ENCODE data around the gene ZNF597.

The ZNF597 gene

DNA sequence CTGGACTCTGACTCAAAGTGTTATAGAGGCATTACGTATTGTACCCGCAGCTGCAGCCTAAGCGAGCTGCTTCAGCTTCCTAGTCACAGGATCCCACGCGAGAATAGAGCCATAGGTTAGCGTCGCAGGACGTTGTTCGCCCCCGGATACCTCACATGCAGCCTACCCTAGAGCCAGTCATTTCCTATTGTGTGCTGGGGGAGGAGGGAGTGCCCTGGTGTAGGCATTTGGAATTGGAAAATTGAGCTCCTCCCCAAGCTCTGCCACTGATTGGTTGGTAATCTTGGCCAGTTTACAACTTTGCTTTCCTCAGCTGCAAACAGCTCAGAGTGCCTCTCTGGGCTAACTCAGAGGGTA lies 706 bp upstream of the ZNF597 start:
- peak; percentile 16 to 37 for DNase-seq

DNA sequence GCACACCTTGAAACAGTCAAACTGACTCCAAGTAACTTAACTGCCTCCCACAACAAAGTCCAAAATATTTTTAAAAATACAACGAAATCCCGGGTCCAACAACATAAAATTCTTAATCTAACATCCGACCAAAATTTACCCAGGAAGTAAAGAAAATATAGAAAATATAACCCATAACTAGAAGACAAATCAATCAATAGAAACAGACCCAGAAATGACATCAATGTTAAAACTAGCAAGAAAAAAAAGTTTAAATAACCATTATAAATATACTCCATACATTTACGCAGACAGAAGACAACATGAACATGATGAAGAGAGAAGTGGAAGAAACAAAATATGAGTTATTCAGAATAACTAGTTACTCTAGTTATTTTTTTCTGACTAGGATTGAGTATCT lies 3.7 kb downstream of the ZNF597 start:
- no peak for DNase-seq

DNA sequence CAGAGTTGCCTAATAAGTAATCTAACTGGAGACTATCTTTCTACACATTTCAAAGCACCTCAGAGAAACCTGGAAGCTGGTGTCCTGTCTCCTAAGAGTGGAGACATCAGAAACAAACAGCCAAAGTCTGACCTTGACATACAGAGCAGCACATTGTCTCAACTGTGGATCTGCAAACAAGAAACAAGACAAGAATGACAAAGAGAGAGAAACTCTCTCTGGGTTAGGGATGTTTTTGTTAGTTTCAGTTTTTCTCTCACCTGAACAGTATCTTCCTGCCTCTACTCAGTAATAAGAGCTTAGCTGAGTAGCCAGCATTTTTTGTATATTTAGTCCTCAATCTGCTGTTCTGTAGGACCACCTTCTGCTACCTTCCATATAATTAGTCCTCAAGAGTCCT lies 8.9 kb downstream of the ZNF597 start:
- no peak for DNase-seq

DNA sequence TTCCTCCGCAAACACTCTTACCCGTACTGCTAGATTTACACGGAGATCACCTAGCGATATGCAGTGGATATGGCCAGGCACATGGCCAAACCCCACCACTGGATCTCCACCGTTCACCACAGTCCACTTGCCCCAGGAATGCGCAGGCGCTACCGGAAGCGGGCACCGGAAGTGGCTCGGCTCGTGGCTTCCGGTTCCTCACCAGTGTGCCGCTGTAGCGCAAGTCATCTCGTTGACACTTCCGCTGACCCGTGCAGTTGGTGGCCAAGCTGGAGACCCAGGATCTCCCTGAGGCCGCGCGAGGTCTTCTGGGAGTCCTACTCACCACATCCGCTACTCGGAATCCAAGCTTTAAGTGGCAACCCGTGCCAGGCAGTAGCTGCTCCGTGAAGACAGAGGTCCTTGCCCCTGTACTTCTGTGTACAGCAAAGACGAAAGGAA lies 11.5 kb downstream of the ZNF597 start:
- DNase-seq, result no peak

DNA sequence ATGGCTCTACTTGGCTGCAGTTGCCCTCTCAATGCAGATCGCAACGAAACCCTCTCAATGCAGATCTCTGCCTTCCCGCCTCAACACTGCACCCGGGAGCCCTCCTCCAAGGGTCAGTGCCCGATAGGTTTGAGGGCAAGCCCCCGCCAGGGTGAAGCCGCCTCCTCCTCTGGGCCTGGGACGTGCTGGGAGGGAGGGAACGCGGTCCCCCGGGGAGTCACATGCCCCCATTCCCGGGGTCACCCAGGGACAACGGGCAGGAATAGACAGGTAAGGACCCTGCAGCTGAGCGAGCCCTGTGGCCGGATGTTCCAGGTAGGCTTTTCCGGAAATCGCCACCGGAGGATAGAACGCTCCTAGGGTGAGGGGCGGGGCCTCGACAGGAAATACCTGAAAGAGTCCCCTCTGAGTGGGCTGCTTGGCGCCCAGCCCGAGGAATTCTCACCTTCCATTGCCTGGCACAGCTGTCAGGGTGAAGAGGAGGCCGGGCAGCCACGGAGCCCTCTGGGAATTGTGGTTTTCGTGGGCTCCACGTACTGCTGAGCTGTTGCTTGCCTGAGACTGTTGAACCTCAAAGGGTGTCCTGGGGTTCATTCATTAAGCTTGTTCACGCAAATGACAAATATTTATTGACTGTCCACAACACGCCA lies 29.4 kb downstream of the ZNF597 start:
- DNase-seq, result no peak

DNA sequence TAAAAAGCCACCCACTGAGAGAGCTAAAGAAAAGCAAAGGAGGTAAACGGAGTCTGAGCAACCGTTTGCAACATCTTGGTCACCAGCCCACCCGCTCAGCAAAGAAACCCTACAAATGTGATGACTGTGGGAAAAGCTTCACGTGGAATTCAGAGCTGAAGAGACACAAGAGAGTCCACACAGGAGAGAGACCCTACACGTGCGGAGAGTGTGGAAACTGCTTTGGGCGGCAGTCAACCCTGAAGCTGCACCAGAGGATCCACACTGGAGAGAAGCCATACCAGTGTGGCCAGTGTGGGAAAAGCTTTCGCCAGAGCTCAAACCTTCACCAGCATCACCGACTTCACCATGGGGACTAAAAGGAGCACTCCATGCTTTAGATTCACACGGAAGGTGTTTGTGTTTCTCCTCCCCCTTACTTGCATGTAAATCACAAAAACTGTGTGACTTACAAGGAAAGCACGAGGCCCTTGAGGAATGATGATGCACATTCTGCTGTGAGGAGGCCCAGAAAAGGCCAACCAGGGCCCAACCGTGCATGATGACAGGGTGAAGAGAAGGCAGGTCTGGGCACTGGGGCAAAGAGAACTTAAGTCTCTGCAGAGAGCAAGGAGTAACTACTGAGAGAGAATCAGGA lies 34.6 kb downstream of the ZNF597 start:
- no peak for DNase-seq

DNA sequence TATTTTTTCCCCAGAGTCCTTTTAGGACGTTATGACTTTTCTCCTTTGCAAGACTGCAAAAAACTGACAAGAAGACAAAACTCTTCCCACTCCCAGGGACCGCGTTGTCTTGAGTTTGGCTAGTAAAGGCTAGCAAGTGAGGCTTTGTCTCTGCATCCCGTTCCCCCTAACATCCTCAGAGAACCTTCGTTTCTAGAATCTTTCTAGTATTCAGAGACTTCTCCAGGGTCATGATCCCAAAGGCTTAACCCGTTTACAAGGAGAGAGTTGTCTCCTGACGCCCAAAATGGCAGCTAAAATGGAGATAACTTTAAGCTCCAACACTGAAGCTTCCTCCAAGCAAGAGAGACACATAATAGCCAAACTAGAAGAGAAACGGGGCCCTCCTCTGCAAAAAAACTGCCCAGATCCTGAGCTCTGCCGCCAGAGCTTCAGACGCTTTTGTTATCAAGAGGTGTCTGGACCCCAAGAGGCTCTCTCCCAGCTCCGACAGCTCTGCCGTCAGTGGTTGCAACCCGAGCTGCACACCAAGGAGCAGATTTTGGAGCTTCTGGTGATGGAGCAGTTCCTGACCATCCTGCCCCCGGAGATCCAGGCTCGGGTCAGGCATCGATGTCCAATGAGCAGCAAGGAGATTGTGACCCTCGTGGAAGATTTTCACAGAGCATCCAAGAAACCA lies 41.4 kb downstream of the ZNF597 start:
- DNase-seq, result peak; percentile 3 to 13

DNA sequence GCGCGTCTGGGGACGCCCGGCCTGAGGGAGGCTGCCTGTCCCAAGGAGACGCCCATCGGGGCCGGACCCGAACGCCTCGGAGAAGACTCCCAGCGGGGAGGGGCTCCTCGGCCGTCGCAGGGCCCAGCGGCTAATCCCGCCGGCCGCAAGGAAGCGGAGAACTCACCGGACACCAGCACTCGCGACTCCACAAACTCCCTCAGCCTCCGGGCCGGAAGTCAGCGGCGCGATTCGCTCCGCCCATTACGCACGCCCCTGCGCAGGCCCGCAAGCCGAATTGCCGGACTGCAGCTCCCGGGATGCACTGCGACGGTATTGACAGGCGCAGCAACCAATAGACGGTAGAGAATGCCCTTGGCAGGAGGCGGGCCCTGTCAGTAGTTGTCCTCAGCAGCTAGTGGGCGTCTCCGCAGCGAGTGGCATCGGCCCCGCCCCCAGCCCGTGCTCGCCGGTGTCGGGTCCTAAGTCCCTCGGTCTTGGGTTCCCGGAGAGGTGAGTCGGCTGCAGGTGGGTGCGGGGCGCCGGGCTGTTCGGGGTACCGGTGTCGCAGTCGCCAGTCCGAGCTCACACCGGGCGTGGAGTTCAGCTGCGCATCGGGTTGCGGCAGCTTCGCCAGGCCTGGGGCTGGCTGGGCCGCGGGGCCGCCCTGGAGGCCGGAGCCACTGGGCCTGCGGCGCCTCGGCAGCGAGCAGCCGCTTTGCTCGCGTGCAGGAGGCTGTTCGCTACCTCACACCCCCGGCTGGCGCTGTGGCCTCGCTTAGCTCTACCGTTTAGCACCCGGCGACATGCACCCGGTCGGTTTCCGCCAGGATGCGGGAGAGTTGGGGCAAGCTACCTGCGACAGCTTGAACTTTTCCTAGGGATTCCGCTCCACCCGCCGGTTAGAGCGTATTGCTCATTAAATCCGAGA lies 42.3 kb downstream of the ZNF597 start, which contains the start of the genes ZNF174 and ZSCAN32:
Gene ZNF174 (plus strand): TSS at position 437 of the 910 bp plus-strand sequence. CDS start 790 bp downstream, outside the sequence.
Gene ZSCAN32 (minus strand): TSS at position 226 of the 910 bp plus-strand sequence. CDS start 3,447 bp downstream, outside the sequence.
- peak; percentile 98 for DNase-seq

DNA sequence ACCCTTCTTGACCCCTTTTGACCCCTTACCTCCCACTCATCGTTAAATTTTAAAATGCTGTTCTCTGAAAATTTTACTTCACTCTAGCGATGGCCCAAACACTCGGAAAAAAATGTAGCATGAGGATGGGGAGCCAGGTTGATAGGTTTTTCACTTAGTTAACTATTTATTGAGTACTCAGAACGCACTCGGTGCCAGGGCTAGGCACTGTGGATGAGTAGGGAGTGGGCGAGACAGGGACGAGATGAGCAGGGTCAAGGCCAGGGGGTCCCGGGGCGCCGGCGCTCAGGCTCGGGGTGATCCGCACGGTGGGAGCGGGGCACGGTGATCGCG lies 42.9 kb downstream of the ZNF597 start:
- no peak for DNase-seq

DNA sequence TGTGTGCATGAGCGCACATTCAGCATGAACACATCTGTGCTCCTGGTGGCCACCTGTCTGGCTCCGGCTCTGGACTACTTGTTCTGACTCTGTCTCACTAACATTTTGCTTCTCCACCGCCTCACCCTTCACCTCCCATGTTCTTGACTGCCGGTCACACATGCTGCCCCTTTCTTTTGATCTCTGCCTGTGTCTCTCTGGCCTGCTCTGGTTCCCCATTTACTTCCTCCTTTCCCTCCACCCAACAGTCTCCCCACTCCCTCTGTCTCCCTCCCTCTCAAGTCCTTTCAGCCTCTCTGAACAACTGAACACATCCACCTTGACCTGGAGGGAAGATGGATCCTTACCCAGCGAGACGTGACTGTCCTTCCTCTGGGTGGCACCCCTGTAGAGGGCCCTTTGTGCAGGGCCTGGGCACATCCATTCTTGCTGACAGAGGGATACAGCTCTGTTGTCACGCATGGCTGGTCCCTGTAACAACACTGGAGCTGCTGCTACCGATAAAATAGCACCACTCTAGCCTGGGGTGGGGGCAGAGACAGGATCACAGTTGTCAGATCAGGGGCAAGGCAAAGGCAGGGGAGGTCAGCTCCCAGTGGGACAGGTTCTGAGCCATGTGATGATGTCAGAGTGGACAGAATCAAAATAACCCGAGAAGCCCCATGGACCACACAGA lies 53.5 kb downstream of the ZNF597 start:
- DNase-seq, result no peak

DNA sequence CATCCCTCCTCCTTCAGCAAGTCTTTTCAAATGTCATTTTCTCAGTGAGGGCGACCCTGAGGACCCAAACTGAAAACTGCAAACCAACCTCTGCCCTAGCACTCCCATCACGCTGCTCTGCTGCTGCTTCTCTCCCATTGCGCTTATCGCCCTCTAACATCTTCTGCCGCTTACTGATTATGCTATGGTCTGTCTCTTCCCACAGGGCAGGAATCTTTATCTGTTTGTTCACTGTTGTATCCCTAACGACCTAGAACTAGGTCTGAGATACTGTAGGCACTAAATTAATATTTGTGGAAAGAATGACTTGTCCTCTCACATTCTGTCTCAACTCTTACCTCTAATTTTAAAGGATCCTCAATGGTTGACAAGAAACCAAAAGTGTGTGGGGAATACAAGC lies 55.0 kb downstream of the ZNF597 start:
- no peak for DNase-seq

DNA sequence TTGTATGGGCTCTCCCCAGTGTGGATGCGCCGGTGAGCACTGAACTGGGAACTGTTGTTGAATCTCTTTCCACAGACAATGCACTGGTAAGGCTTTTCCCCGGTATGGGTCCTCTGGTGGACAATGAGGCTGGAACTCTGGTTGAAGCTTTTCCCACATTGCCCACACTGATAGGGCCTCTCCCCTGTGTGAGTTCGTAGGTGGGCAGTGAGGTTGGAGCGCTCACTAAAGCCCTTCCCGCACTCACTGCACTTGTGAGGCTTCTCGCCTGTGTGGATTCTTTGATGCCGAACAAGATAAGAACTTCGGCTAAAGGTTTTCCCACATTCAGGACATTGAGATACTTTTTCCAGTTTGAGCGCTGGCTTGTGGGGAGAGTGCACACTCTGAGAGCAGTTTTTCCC lies 60.3 kb downstream of the ZNF597 start:
- DNase-seq, result no peak
